Measurements from ENCODE around the gene HDAC4.

The HDAC4 gene

DNA sequence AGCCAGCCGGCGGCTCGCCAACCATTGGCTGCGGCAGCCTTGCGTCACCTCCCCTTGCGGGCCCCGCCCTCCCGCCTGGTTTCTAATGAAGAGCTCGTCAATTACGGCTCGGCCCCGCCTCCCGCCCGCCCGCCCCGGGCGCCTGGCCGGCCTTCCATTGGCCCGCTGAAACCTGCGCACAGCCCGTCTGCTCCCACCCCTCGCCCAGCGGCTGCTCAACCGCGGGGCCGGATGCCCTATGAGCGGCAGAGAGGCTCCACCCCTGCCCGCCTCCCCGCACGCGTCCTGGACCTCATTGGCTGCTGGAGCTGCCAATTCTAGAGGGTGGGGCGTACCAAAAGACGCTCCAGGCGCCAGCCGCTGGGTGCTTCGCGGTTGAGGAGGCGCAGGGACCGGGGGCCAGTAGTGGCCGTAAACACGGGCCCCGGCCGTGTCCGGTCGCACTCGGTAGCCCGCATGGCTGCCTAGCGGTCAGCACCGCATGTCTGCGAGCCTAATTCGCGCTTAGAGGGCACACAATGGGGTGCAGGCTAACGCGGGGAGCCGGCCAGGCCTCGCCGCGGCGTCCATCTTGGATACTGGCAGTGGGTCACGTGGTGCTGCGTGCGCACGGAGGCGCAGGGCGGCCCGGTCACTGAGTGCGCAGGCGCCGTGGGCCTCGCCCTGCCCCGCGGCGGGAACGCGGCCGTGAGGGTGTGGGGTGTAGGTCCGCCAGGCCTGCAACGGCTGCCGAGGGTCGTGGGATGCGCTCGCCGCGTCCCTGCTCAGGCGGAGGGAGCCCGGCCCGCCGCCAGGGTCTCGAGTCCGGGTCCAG lies 454 bp upstream of the HDAC4 start (continued):
- TF ChIP-seq ZNF155 (tag by site-specific recombination; IDR thresholded peaks at IDR 0.05) (no peak), ZNF423 (tag by site-specific recombination; IDR thresholded peaks at IDR 0.05) (no peak), ZSCAN16 (tag by site-specific recombination; IDR thresholded peaks at IDR 0.05) (no peak), SP3 (tag by site-specific recombination; IDR thresholded peaks at IDR 0.05) (peak; percentile 95), MEIS1 (CRISPR knock-in tag; IDR thresholded peaks at IDR 0.05; ENCODE audit: borderline replicate concordance) (no peak), ZBTB21 (tag by site-specific recombination; IDR thresholded peaks at IDR 0.05) (no peak), ZNF791 (tag by site-specific recombination; IDR thresholded peaks at IDR 0.05) (no peak), ZNF37A (tag by site-specific recombination; IDR thresholded peaks at IDR 0.05) (no peak), ZNF248 (tag by site-specific recombination; IDR thresholded peaks at IDR 0.05) (no peak), ZSCAN30 (tag by site-specific recombination; IDR thresholded peaks at IDR 0.05) (peak; percentile 6; the same call in 1 of the 2 replicates), ZNF596 (tag by site-specific recombination; IDR thresholded peaks at IDR 0.05) (no peak), YY1 (tag by site-specific recombination; IDR thresholded peaks at IDR 0.05) (peak; percentile 98), TCF7L2 (IDR thresholded peaks at IDR 0.05; ENCODE audit: borderline replicate concordance, low read depth, low read length) (no peak), ZNF530 (tag by site-specific recombination; IDR thresholded peaks at IDR 0.05; ENCODE audit: low read depth) (no peak), ZNF48 (tag by site-specific recombination; IDR thresholded peaks at IDR 0.05) (no peak), ZNF223 (tag by site-specific recombination; IDR thresholded peaks at IDR 0.05) (peak; percentile 44; the same call in 1 of the 2 replicates), ZNF510 (tag by site-specific recombination; IDR thresholded peaks at IDR 0.05; ENCODE audit: insufficient replicate concordance) (no peak), ZNF394 (tag by site-specific recombination; IDR thresholded peaks at IDR 0.05; ENCODE audit: borderline replicate concordance) (peak; percentile 59; the same call in 1 of the 2 replicates), ZNF623 (tag by site-specific recombination; IDR thresholded peaks at IDR 0.05) (no peak), ZNF23 (tag by site-specific recombination; IDR thresholded peaks at IDR 0.05; ENCODE audit: borderline replicate concordance) (no peak), ZNF132 (tag by site-specific recombination; IDR thresholded peaks at IDR 0.05; ENCODE audit: borderline replicate concordance) (no peak), GLI4 (tag by site-specific recombination; IDR thresholded peaks at IDR 0.05) (no peak), SP2 (tag by site-specific recombination; IDR thresholded peaks at IDR 0.05) (peak; percentile 86), ZNF571 (tag by site-specific recombination; IDR thresholded peaks at IDR 0.05) (no peak), ZNF16 (tag by site-specific recombination; IDR thresholded peaks at IDR 0.05; ENCODE audit: low read depth) (no peak), ZNF654 (tag by site-specific recombination; IDR thresholded peaks at IDR 0.05; ENCODE audit: low read depth) (no peak), ZNF843 (tag by site-specific recombination; IDR thresholded peaks at IDR 0.05) (peak; percentile 66; the same call in 1 of the 2 replicates), ZFP69B (tag by site-specific recombination; IDR thresholded peaks at IDR 0.05) (no peak), YY2 (tag by site-specific recombination; IDR thresholded peaks at IDR 0.05) (peak; percentile 95), ZNF211 (tag by site-specific recombination; IDR thresholded peaks at IDR 0.05; ENCODE audit: low read depth) (no peak)
- TF ChIP-seq, protein P1, sequence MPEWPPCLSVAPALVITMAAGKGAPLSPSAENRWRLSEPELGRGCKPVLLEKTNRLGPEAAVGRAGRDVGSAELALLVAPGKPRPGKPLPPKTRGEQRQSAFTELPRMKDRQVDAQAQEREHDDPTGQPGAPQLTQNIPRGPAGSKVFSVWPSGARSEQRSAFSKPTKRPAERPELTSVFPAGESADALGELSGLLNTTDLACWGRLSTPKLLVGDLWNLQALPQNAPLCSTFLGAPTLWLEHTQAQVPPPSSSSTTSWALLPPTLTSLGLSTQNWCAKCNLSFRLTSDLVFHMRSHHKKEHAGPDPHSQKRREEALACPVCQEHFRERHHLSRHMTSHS (tag by site-specific recombination; IDR thresholded peaks at IDR 0.05): no peak
- TF ChIP-seq, protein P2, sequence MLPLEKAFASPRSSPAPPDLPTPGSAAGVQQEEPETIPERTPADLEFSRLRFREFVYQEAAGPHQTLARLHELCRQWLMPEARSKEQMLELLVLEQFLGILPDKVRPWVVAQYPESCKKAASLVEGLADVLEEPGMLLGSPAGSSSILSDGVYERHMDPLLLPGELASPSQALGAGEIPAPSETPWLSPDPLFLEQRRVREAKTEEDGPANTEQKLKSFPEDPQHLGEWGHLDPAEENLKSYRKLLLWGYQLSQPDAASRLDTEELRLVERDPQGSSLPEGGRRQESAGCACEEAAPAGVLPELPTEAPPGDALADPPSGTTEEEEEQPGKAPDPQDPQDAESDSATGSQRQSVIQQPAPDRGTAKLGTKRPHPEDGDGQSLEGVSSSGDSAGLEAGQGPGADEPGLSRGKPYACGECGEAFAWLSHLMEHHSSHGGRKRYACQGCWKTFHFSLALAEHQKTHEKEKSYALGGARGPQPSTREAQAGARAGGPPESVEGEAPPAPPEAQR (tag by site-specific recombination; IDR thresholded peaks at IDR 0.05): no peak
- TF ChIP-seq, protein P3, sequence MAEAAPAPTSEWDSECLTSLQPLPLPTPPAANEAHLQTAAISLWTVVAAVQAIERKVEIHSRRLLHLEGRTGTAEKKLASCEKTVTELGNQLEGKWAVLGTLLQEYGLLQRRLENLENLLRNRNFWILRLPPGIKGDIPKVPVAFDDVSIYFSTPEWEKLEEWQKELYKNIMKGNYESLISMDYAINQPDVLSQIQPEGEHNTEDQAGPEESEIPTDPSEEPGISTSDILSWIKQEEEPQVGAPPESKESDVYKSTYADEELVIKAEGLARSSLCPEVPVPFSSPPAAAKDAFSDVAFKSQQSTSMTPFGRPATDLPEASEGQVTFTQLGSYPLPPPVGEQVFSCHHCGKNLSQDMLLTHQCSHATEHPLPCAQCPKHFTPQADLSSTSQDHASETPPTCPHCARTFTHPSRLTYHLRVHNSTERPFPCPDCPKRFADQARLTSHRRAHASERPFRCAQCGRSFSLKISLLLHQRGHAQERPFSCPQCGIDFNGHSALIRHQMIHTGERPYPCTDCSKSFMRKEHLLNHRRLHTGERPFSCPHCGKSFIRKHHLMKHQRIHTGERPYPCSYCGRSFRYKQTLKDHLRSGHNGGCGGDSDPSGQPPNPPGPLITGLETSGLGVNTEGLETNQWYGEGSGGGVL (tag by site-specific recombination; IDR thresholded peaks at IDR 0.05): peak; percentile 27; the same call in 1 of the 2 replicates
- TF ChIP-seq, protein P4, sequence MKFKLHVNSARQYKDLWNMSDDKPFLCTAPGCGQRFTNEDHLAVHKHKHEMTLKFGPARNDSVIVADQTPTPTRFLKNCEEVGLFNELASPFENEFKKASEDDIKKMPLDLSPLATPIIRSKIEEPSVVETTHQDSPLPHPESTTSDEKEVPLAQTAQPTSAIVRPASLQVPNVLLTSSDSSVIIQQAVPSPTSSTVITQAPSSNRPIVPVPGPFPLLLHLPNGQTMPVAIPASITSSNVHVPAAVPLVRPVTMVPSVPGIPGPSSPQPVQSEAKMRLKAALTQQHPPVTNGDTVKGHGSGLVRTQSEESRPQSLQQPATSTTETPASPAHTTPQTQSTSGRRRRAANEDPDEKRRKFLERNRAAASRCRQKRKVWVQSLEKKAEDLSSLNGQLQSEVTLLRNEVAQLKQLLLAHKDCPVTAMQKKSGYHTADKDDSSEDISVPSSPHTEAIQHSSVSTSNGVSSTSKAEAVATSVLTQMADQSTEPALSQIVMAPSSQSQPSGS (tag by site-specific recombination; IDR thresholded peaks at IDR 0.05; ENCODE audit: low read depth): no peak
- TF ChIP-seq, protein P5, sequence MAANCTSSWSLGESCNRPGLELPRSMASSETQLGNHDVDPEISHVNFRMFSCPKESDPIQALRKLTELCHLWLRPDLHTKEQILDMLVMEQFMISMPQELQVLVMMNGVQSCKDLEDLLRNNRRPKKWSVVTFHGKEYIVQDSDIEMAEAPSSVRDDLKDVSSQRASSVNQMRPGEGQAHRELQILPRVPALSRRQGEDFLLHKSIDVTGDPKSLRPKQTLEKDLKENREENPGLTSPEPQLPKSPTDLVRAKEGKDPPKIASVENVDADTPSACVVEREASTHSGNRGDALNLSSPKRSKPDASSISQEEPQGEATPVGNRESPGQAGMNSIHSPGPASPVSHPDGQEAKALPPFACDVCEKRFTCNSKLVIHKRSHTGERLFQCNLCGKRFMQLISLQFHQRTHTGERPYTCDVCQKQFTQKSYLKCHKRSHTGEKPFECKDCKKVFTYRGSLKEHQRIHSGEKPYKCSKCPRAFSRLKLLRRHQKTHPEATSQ (tag by site-specific recombination; IDR thresholded peaks at IDR 0.05): no peak
